Lung (tissue), 12 donors: ENCODE results near the gene GTF2IRD1. TPM values are rescaled to one million over a fixed set of nuclear protein-coding genes. Genes with fewer than 3 reads are reported as not detected.
A peak's percentile ranks its signal among the peaks of the same experiment; 100 is the strongest.

Experiments
- ATAC-seq: fragments of 200-7000 bp; cut with Tn5 transposase; one replicate; pipeline ENCODE4 v1.9.1; 2020; ENCODE audit warnings: moderate number of reproducible peaks; ENCODE audit not compliant: insufficient read depth, low FRiP score
- DNase-seq, 3 donors: peaks; one replicate each; pipeline ENCODE4 v3.0.0-alpha.2; 2013 to 2017
- H3K27ac ChIP-seq, 2 donors: one replicate each; pipeline ENCODE4 v1.5.1; 2013; ENCODE audit warnings: mild to moderate bottlenecking in 2 of 2, moderate library complexity in 2 of 2, control low read depth in 1 of 2, inconsistent platforms in 1 of 2, low read depth in 1 of 2, low read length in 1 of 2
- H3K27me3 ChIP-seq, 3 donors: one replicate each; pipeline ENCODE4 v1.5.1; 2013; ENCODE audit warnings: low read length in 2 of 3; ENCODE audit not compliant: control insufficient read depth in 3 of 3, insufficient read depth in 3 of 3
- H3K36me3 ChIP-seq, 4 donors: one replicate each; pipeline ENCODE4 v1.5.1; 2013; ENCODE audit warnings: low read length in 4 of 4, mild to moderate bottlenecking in 1 of 4, moderate library complexity in 1 of 4; ENCODE audit not compliant: control insufficient read depth in 4 of 4, insufficient read depth in 4 of 4
- H3K4me1 ChIP-seq, 5 donors: one replicate each; pipeline ENCODE4 v1.5.1; 2013; ENCODE audit warnings: low read length in 5 of 5, mild to moderate bottlenecking in 2 of 5, moderate library complexity in 1 of 5; ENCODE audit not compliant: control insufficient read depth in 5 of 5, insufficient read depth in 5 of 5
- H3K4me3 ChIP-seq: one replicate; pipeline ENCODE4 v1.5.1; 2013; ENCODE audit warnings: mild to moderate bottlenecking, control low read depth, moderate library complexity
- H3K9ac ChIP-seq, 2 donors: one replicate each; pipeline ENCODE4 v1.5.1; 2013; ENCODE audit warnings: low read length in 2 of 2, control low read depth in 1 of 2; ENCODE audit not compliant: insufficient read depth in 1 of 2
- H3K9me3 ChIP-seq, 4 donors: one replicate each; pipeline ENCODE4 v1.5.1; 2013; ENCODE audit warnings: low read length in 3 of 4, mild to moderate bottlenecking in 1 of 4, moderate library complexity in 1 of 4; ENCODE audit not compliant: control insufficient read depth in 4 of 4, insufficient read depth in 3 of 4
- WGBS, 2 donors: extraction: QIAGEN DNeasy Blood & Tissue Kit; methylation state at CpG; one replicate each; pipeline ENCODE4 v1.1.7; 2013; 5-methylcytosine and 5-hydroxymethylcytosine counted together
- polyA plus RNA-seq, 2 donors: library from polyadenylated mRNA; stranded (reverse); fragments of 200-250 nt; gene quantifications; one replicate each; pipeline ENCODE4 v1.2.1, GENCODE V29; 2013
- total RNA-seq, 2 donors: library from RNA; depleted of rRNA in 1 of 2; stranded (reverse); fragments of >200 nt in 1 of 2; gene quantifications; one replicate each; pipeline ENCODE4 v1.2.1, GENCODE V29; 2014 to 2021
- TF ChIP-seq, protein P1 (sequence below): IDR thresholded peaks from 2 replicates; pipeline ENCODE4 v1.5.1; 2012; ENCODE audit warnings: mild to moderate bottlenecking; ENCODE audit errors: control extremely low read depth, extremely low read depth
- donor health status: control.
- donor health status: control.
- donor health status: Bipolar disorder and iron deficiency.
- donor health status: healthy.
- donor health status: DM: yes; HTN: yes; CAD: no.

GTF2IRD1 gene
- total and polyA plus RNA-seq, 4 donors, result 9.3 to 24.1 (median 17.2) TPM

DNA sequence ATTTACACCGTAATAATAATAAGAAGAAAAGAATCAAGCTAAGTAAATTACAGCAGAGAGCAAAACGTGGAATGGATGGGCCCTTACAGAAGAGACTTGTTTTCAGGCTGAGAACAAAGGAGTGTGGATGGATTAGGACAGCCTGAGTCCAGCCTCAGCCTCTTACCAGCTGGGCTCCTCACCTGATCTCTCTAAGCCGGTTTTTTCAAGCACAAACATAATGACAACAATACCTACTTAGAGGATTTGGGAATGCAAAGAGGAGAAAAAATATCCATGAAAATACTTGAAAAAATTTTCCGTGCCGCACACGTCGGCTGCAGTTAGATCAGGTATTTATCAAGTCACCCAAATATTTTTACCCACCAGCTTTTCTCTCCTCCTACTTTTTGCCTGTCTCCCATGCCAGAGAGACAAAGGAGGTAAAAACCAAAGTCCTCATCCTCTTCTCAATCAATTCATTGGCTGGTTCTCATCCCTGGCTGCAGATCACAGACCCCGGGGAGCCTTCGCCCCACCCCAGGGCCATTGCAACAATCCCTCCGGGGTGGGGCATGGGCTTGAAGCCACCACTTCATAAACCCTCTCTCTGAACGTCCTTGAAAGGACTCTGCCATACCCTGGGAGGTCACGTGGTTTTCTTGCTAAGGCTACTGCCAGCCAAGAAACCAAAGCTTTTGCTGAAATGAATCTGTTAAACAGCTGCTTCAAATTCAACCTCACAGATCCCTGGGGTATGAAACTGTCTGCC, 174.1 kb downstream of the GTF2IRD1 start:
- Histone ChIP-seq H3K4me1 (peaks cover 1 to 11% (median 3%) of the 10 kb centered on the region in 5 donors), H3K27ac (peak overlapping the region in 1 of 2 donors; percentile 84), H3K9me3 (no peaks in the 10 kb centered on the region), H3K9ac (no peak overlapping the region), H3K36me3 (no peaks in the 10 kb centered on the region), H3K4me3 (no peak overlapping the region), H3K27me3 (no peaks in the 10 kb centered on the region)
- 44 to 65% methylated on average over 12 of the region's 12 CpGs for WGBS, 2 donors
- TF ChIP-seq, protein P1, sequence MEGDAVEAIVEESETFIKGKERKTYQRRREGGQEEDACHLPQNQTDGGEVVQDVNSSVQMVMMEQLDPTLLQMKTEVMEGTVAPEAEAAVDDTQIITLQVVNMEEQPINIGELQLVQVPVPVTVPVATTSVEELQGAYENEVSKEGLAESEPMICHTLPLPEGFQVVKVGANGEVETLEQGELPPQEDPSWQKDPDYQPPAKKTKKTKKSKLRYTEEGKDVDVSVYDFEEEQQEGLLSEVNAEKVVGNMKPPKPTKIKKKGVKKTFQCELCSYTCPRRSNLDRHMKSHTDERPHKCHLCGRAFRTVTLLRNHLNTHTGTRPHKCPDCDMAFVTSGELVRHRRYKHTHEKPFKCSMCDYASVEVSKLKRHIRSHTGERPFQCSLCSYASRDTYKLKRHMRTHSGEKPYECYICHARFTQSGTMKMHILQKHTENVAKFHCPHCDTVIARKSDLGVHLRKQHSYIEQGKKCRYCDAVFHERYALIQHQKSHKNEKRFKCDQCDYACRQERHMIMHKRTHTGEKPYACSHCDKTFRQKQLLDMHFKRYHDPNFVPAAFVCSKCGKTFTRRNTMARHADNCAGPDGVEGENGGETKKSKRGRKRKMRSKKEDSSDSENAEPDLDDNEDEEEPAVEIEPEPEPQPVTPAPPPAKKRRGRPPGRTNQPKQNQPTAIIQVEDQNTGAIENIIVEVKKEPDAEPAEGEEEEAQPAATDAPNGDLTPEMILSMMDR, result no peak
- DNase-seq, result peak; percentile 67 to 88 (median 84)
- peak; percentile 48 for ATAC-seq

DNA sequence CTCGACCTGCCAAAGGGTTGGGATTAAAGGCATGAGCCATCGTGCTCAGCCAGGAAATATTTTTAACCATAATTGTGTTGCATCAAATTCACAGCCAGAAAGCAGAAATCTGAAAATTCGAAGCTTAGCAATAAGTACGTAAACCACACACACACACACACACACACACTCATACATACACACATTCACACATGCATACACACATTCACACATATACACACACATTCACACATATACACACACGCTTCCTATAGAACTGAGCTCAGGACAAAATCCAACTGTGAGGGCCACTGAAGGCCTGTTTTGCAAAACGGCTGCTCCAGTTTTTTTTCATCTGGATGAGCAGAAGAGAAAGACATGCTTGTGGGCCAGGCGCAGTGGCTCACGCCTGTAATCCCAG, 178.8 kb downstream of the GTF2IRD1 start:
- Histone ChIP-seq H3K36me3 (no peaks in the 10 kb centered on the region), H3K4me1 (peaks cover under 1 to 11% (median 3%) of the 10 kb centered on the region in 5 donors), H3K27ac (no peak overlapping the region), H3K4me3 (no peak overlapping the region), H3K9ac (no peak overlapping the region), H3K27me3 (no peaks in the 10 kb centered on the region), H3K9me3 (no peaks in the 10 kb centered on the region)
- TF ChIP-seq, protein P1, result no peak
- WGBS, 2 donors, result 74 to 79% methylated on average over 8 of the region's 8 CpGs
- ATAC-seq (no peak), DNase-seq (no peak)

DNA sequence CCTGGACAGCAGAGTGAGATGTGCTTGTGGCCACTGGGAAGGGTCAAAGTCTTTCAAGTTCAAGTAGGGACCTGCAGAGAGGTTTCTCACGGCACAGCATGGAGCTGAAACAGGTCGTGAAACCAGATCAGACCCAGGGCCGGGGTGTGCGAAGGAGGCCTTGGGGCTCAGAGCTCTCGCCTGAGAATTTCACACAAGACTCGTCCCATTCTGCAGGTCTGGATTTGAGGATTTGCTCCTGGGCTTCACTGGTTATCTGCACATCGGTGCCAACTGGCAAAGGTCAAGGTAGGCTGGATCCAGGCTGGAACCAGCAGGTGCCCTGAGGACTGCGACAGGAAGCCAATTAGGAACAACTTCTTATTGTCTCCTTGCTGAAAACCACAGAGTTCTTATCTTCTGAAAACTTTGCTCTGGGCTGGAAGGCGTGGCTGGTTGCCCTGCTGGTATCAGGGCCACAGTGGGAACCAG, 179.8 kb downstream of the GTF2IRD1 start:
- Histone ChIP-seq H3K27ac (no peak overlapping the region), H3K4me3 (no peak overlapping the region)

More for the DNA sequence above, 179.8 kb downstream of the GTF2IRD1 start:
- H3K36me3 ChIP-seq, result no peaks in the 10 kb centered on the region
- H3K27me3 ChIP-seq, result no peaks in the 10 kb centered on the region
- no peak for DNase-seq
- no peak for ATAC-seq
- no peak overlapping the region for H3K9ac ChIP-seq
- peaks cover 0 to 2% (median 1%) of the 10 kb centered on the region in 5 donors for H3K4me1 ChIP-seq
- no peaks in the 10 kb centered on the region for H3K9me3 ChIP-seq
- TF ChIP-seq, protein P1, result no peak
- WGBS, 2 donors, result 85% methylated on average over 9 of the region's 9 CpGs
